Measurements from ENCODE around the gene SNX18.

The SNX18 gene

GRCh38 chr5:54525692-54526091 lies 8.1 kb downstream of the SNX18 start:
- no peak overlapping the region for H3K27ac ChIP-seq
- no peak for TF ChIP-seq CTCF (conservative IDR thresholded peaks at IDR 0.05)
- no peak for TF ChIP-seq ZFX (IDR thresholded peaks at IDR 0.05)

GRCh38 chr5:54526604-54527288 lies 9.2 kb downstream of the SNX18 start:
- no peak for TF ChIP-seq CTCF (conservative IDR thresholded peaks at IDR 0.05)
- no peak for TF ChIP-seq ZFX (IDR thresholded peaks at IDR 0.05)
- H3K27ac ChIP-seq = no peak overlapping the region

- no peak overlapping the region for H3K27ac ChIP-seq
- TF ChIP-seq ZFX (IDR thresholded peaks at IDR 0.05) (no peak), CTCF (conservative IDR thresholded peaks at IDR 0.05) (no peak)
Measured at GRCh38 chr5:54528633-54529209, 11.2 kb downstream of the SNX18 start.

GRCh38 chr5:54529565-54529964 lies 12.0 kb downstream of the SNX18 start:
- H3K27ac ChIP-seq = no peak overlapping the region
- TF ChIP-seq CTCF (conservative IDR thresholded peaks at IDR 0.05) = no peak
- TF ChIP-seq ZFX (IDR thresholded peaks at IDR 0.05) = no peak

- no peak for TF ChIP-seq ZFX (IDR thresholded peaks at IDR 0.05)
- TF ChIP-seq CTCF (conservative IDR thresholded peaks at IDR 0.05) = no peak
- no peak overlapping the region for H3K27ac ChIP-seq
Measured at GRCh38 chr5:54531546-54531945, 14.0 kb downstream of the SNX18 start.

- no peak overlapping the region for H3K27ac ChIP-seq
- TF ChIP-seq CTCF (conservative IDR thresholded peaks at IDR 0.05) (no peak), ZFX (IDR thresholded peaks at IDR 0.05) (no peak)
Measured at GRCh38 chr5:54533541-54534190, 16.1 kb downstream of the SNX18 start.

Data from C4-2B (cell line).